ES-I3 (cell line): ENCODE results near the gene CCL5.

Experiments used
- H3K36me3 ChIP-seq: 2 replicates; pipeline ENCODE4 v1.6.1; 2013; ENCODE audit warnings: mild to moderate bottlenecking, low read length, control low read depth, moderate library complexity; ENCODE audit not compliant: insufficient read depth
- H3K4me1 ChIP-seq: 2 replicates; pipeline ENCODE4 v1.6.1; 2013; ENCODE audit warnings: mild to moderate bottlenecking, control low read depth, low read length; ENCODE audit not compliant: insufficient read depth
- H3K9ac ChIP-seq: 2 replicates; pipeline ENCODE4 v1.6.1; 2013; ENCODE audit warnings: low read depth, mild to moderate bottlenecking, low read length, moderate library complexity
- H3K9me3 ChIP-seq: 2 replicates; pipeline ENCODE4 v1.6.1; 2013; ENCODE audit warnings: mild to moderate bottlenecking, low read length, moderate library complexity; ENCODE audit not compliant: control insufficient read depth, insufficient read depth

The CCL5 gene

GRCh38 chr17:35891269-35891668, 11.1 kb upstream of the CCL5 start:
- H3K9ac ChIP-seq: no peak overlapping the region
- peaks cover 16% of the 10 kb centered on the region for H3K4me1 ChIP-seq
- no peaks in the 10 kb centered on the region for H3K36me3 ChIP-seq
- no peaks in the 10 kb centered on the region; the same call in 1 of the 2 replicates for H3K9me3 ChIP-seq

GRCh38 chr17:35890774-35891155, 10.6 kb upstream of the CCL5 start:
- peaks cover 16% of the 10 kb centered on the region for H3K4me1 ChIP-seq
- no peaks in the 10 kb centered on the region for H3K36me3 ChIP-seq
- no peak overlapping the region for H3K9ac ChIP-seq
- no peaks in the 10 kb centered on the region; the same call in 1 of the 2 replicates for H3K9me3 ChIP-seq

GRCh38 chr17:35889818-35890773, 9.9 kb upstream of the CCL5 start:
- Histone ChIP-seq H3K9me3 (no peaks in the 10 kb centered on the region; the same call in 1 of the 2 replicates), H3K4me1 (peaks cover 16% of the 10 kb centered on the region), H3K9ac (no peak overlapping the region), H3K36me3 (no peaks in the 10 kb centered on the region)

- Histone ChIP-seq H3K36me3 (no peaks in the 10 kb centered on the region), H3K9me3 (no peaks in the 10 kb centered on the region; the same call in 1 of the 2 replicates), H3K4me1 (peaks cover 16% of the 10 kb centered on the region), H3K9ac (no peak overlapping the region)
Observed at GRCh38 chr17:35889241-35889640, 9.1 kb upstream of the CCL5 start.

GRCh38 chr17:35878361-35878760, 1.8 kb downstream of the CCL5 start:
- Histone ChIP-seq H3K9me3 (no peaks in the 10 kb centered on the region), H3K4me1 (0 out of 2 replicates have a peak, but pooled peaks cover 5% of the 10 kb centered on the region), H3K9ac (no peak overlapping the region), H3K36me3 (no peaks in the 10 kb centered on the region)

GRCh38 chr17:35877345-35878029, 2.7 kb downstream of the CCL5 start:
- Histone ChIP-seq H3K36me3 (no peaks in the 10 kb centered on the region), H3K9me3 (no peaks in the 10 kb centered on the region), H3K9ac (no peak overlapping the region), H3K4me1 (0 out of 2 replicates have a peak, but pooled peaks cover 5% of the 10 kb centered on the region)

GRCh38 chr17:35876534-35876933, 3.6 kb downstream of the CCL5 start:
- peaks cover 5% of the 10 kb centered on the region; the same call in 1 of the 2 replicates for H3K4me1 ChIP-seq
- no peaks in the 10 kb centered on the region for H3K36me3 ChIP-seq
- H3K9me3 ChIP-seq: no peaks in the 10 kb centered on the region
- no peak overlapping the region for H3K9ac ChIP-seq

- peaks cover 8% of the 10 kb centered on the region; the same call in 1 of the 2 replicates for H3K4me1 ChIP-seq
- H3K9ac ChIP-seq: no peak overlapping the region
- no peaks in the 10 kb centered on the region for H3K36me3 ChIP-seq
- H3K9me3 ChIP-seq: no peaks in the 10 kb centered on the region
Observed at GRCh38 chr17:35875800-35876139, 4.4 kb downstream of the CCL5 start.

- no peak overlapping the region for H3K9ac ChIP-seq
- no peaks in the 10 kb centered on the region for H3K9me3 ChIP-seq
- H3K36me3 ChIP-seq: no peaks in the 10 kb centered on the region
Observed at GRCh38 chr17:35875072-35875799, 4.9 kb downstream of the CCL5 start.

GRCh38 chr17:35872196-35872980, 7.8 kb downstream of the CCL5 start:
- no peak overlapping the region for H3K9ac ChIP-seq
- peaks cover 8% of the 10 kb centered on the region; the same call in 1 of the 2 replicates for H3K4me1 ChIP-seq
- H3K9me3 ChIP-seq: no peaks in the 10 kb centered on the region
- no peaks in the 10 kb centered on the region for H3K36me3 ChIP-seq

More at GRCh38 chr17:35875072-35875799, 4.9 kb downstream of the CCL5 start:
- peaks cover 8% of the 10 kb centered on the region; the same call in 1 of the 2 replicates for H3K4me1 ChIP-seq

GRCh38 chr17:35870906-35871819, 9.0 kb downstream of the CCL5 start:
- Histone ChIP-seq H3K9me3 (no peaks in the 10 kb centered on the region), H3K9ac (no peak overlapping the region), H3K36me3 (no peaks in the 10 kb centered on the region), H3K4me1 (peaks cover 8% of the 10 kb centered on the region; the same call in 1 of the 2 replicates)

- Histone ChIP-seq H3K9me3 (no peaks in the 10 kb centered on the region), H3K36me3 (no peaks in the 10 kb centered on the region), H3K9ac (no peak within 1 kb of the TSS), H3K4me1 (peaks cover 3% of the 10 kb centered on the region; the same call in 1 of the 2 replicates)
Observed at GRCh38 chr17:35868737-35869136, 11.4 kb downstream of the CCL5 start, which contains the start of gene HEATR9. TSS of gene HEATR9 (minus strand) at chr17:35868891. CDS start at chr17:35868742, 149 bp downstream.

GRCh38 chr17:35867574-35867973, 12.6 kb downstream of the CCL5 start:
- Histone ChIP-seq H3K9ac (no peak overlapping the region), H3K9me3 (no peaks in the 10 kb centered on the region), H3K36me3 (no peaks in the 10 kb centered on the region), H3K4me1 (peaks cover 3% of the 10 kb centered on the region; the same call in 1 of the 2 replicates)
